Stimulated activated memory B cell treated with anti-CD40 and anti-IgM and Interleukin-4, amounts not matched to agents 10 μg/mL and 1 μg/mL and 100 μg/mL, for 72 hours (primary cell): ENCODE measurements around the gene XPNPEP2.

Experiments used
- ATAC-seq: fragments of 150-1000 bp; cut with Tn5 transposase; 2 replicates; pipeline ENCODE4 v1.10.0; 2021
- H3K27ac Mint-ChIP-seq: one replicate; pipeline ENCODE4 v1.8.0; 2022; ENCODE audit warnings: mild to moderate bottlenecking, mixed read lengths
- H3K27me3 Mint-ChIP-seq: one replicate; pipeline ENCODE4 v1.8.0; 2022; ENCODE audit warnings: mixed read lengths
- H3K36me3 Mint-ChIP-seq: one replicate; pipeline ENCODE4 v1.8.0; 2022; ENCODE audit warnings: mixed read lengths
- H3K4me1 Mint-ChIP-seq: one replicate; pipeline ENCODE4 v1.8.0; 2022; ENCODE audit warnings: mixed read lengths
- H3K4me3 Mint-ChIP-seq: one replicate; pipeline ENCODE4 v1.8.0; 2022; ENCODE audit warnings: mild to moderate bottlenecking, moderate library complexity, mixed read lengths
- H3K9me3 Mint-ChIP-seq: one replicate; pipeline ENCODE4 v1.8.0; 2022; ENCODE audit warnings: mixed read lengths

The XPNPEP2 gene

DNA sequence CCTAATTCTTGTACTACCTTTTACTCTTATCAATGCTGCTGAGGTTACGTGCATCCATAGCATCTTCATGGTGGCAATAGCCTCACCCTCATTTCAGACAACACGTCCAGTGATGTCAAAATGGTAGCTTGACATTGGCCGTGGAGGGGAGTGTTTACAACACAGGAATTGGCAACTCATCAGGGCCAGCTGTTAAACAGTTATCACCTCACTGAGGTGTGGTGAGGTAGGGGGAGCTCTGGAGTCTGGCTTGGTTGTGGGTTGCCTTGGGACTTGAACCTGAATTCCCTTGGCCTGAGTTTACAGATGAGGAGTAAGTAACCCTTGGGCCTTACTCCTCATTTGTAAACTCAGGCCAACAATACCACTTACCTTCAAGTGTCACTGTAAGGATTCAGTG, 51.4 kb downstream of the XPNPEP2 start:
- no peak for ATAC-seq
- H3K36me3 Mint-ChIP-seq: peaks cover 46% of the 10 kb centered on the region
- no peak overlapping the region for H3K4me3 Mint-ChIP-seq
- H3K27me3 Mint-ChIP-seq: no peaks in the 10 kb centered on the region
- no peaks in the 10 kb centered on the region for H3K9me3 Mint-ChIP-seq
- H3K4me1 Mint-ChIP-seq: peaks cover 30% of the 10 kb centered on the region
- no peak overlapping the region for H3K27ac Mint-ChIP-seq

DNA sequence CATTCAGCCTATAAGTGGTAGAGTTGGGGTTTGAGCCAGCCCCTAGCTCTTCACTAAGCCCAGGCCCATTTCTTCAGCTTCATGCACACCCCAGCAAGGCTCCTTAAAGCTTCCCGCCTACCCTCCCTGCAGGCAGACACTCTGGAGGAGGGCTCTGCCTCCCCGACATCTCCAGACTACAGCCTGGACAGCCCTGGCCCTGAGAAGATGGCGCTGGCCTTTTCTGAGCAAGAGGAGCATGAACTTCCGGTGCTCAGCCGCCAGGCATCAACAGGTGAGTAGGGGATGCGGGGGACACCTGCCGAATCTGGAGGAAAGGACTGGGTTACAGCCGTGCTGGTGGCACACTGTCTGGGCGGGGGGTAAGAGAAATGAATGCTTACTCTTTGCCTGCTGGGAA, 52.0 kb downstream of the XPNPEP2 start:
- no peak overlapping the region for H3K27ac Mint-ChIP-seq
- no peaks in the 10 kb centered on the region for H3K27me3 Mint-ChIP-seq
- peaks cover 23% of the 10 kb centered on the region for H3K4me1 Mint-ChIP-seq
- no peak overlapping the region for H3K4me3 Mint-ChIP-seq
- H3K36me3 Mint-ChIP-seq: peaks cover 40% of the 10 kb centered on the region
- no peak for ATAC-seq
- no peaks in the 10 kb centered on the region for H3K9me3 Mint-ChIP-seq

DNA sequence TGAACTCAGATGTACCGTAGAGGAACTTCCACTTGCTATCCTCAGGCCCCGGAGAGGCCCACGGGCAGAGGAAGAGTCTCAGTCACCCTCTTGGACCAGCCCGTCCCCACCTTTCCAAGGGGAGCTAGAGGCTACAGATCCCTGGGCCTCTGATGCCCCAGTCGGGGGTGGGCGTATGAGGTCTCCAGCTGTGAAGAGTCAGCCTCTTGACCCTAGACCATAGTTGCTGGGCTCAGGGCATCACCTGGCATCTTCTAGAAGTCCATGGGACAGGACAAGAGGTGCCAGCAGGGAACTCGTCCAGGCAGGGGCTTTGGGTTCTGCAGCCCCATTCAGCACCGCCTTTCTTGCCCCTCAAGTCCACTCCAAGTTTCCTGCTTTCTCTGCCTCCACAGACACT, 52.6 kb downstream of the XPNPEP2 start:
- no peak for ATAC-seq
- Mint-ChIP-seq H3K27ac (no peak overlapping the region), H3K9me3 (no peaks in the 10 kb centered on the region), H3K4me3 (no peak overlapping the region), H3K36me3 (peaks cover 34% of the 10 kb centered on the region), H3K4me1 (peaks cover 18% of the 10 kb centered on the region), H3K27me3 (no peaks in the 10 kb centered on the region)

DNA sequence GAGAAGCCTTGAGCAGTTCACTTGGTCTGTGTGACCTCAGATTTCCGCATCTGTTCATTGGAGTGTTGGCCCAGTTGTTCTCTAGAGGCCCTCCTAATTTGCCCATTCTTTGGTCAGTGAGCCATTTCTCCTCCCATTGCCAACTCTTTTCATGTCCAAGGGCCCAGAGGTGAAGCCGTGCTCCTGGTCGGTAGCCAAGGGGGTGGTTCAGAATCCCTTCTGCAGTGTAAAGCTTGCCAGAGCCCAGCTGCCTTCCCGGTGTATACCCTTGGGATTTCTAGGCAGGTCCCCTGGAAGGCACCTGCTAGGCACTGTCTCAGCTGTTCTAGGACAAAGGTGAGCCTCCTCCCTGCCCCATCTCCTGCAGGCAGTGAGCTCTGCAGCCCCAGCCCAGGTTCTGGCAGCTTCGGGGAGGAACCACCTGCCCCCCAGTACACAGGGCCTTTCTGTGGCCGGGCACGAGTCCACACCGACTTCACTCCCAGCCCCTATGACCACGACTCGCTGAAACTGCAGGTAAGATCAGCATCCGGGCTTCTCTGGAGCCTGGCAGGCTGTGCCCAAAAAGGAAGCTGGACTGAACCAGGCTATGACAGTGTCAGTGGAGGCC, 53.3 kb downstream of the XPNPEP2 start:
- Mint-ChIP-seq H3K36me3 (peaks cover 29% of the 10 kb centered on the region), H3K27ac (no peak overlapping the region)

DNA sequence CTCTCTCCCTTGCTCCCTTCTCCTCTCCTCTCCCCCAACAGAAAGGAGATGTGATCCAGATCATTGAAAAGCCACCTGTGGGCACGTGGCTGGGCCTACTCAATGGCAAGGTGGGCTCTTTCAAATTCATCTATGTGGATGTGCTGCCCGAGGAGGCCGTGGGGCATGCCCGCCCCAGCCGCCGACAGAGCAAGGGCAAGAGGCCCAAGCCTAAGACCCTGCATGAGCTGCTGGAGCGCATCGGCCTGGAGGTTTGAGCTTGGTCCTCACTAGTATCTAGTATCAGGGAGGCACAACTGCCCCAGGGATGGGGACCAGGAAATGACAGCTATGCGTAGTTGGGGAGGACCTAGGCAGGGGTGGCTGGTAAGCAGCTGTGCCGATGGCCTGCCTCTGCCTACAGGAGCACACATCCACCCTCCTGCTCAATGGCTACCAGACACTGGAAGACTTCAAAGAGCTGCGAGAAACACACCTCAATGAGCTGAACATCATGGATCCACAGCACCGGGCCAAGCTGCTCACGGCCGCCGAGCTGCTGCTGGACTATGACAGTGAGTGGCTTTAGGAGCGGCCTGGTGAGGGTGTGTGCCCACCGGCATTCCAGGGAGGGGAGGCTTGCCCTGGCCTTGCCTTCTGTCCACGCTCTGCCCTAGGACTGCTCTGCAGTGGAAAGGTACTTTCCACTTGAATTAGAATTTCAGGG, 54.0 kb downstream of the XPNPEP2 start:
- no peaks in the 10 kb centered on the region for H3K9me3 Mint-ChIP-seq
- H3K36me3 Mint-ChIP-seq: peaks cover 23% of the 10 kb centered on the region
- no peak overlapping the region for H3K4me3 Mint-ChIP-seq
- H3K27me3 Mint-ChIP-seq: no peaks in the 10 kb centered on the region
- H3K27ac Mint-ChIP-seq: no peak overlapping the region
- peaks cover 5% of the 10 kb centered on the region for H3K4me1 Mint-ChIP-seq
- no peak for ATAC-seq

More for the DNA sequence above, 53.3 kb downstream of the XPNPEP2 start:
- no peak overlapping the region for H3K4me3 Mint-ChIP-seq
- H3K27me3 Mint-ChIP-seq: no peaks in the 10 kb centered on the region
- peaks cover 11% of the 10 kb centered on the region for H3K4me1 Mint-ChIP-seq
- H3K9me3 Mint-ChIP-seq: no peaks in the 10 kb centered on the region
- ATAC-seq: no peak

DNA sequence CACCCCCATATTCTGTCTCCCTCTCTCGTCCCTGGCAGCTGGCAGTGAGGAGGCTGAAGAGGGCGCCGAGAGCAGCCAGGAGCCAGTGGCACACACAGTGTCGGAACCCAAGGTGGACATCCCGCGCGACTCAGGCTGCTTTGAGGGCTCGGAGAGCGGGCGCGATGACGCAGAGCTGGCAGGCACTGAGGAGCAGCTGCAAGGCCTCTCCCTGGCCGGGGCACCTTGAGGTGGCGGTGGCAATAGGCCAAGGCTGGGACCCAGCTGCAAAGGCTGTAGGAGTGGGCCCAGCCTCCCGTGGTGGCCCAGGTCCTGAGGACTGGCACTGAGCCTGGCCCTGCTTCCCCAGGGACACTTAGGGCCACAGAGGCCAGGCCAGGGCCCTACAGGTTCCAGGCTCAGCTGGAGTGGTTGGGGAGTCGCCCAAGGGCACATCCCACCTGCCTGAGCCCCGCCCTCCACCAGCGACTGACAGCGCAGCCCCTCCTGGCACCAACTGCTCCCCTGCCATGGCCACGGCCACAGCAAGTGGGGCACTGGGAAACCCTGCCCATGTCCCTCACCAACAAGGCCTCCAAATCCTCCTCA, 54.9 kb downstream of the XPNPEP2 start:
- H3K4me1 Mint-ChIP-seq: peaks cover 4% of the 10 kb centered on the region
- H3K27me3 Mint-ChIP-seq: no peaks in the 10 kb centered on the region
- H3K4me3 Mint-ChIP-seq: no peak overlapping the region
- ATAC-seq: no peak
- H3K9me3 Mint-ChIP-seq: no peaks in the 10 kb centered on the region
- no peak overlapping the region for H3K27ac Mint-ChIP-seq
- peaks cover 17% of the 10 kb centered on the region for H3K36me3 Mint-ChIP-seq

DNA sequence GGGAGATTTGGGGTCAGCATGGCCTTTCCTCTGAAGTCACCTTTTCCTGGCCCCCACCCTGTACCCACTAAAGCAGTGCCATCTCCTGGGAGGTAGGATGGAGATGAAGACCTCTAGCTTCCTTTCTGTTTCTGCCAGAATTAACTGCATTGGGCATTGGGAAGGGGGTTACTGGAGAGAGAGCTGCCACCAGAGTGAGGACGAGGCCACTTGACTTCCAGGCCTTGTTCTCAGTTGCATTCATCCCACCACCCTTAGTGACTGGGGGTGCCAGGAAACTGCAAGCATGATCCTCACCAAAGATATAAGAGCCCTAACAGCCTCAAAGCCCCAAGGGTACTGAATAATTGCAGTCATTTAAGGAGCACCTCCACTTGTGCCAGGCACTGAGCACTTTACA, 56.8 kb downstream of the XPNPEP2 start:
- H3K27ac Mint-ChIP-seq: no peak overlapping the region
- H3K9me3 Mint-ChIP-seq: no peaks in the 10 kb centered on the region
- no peak overlapping the region for H3K4me3 Mint-ChIP-seq
- peaks cover 9% of the 10 kb centered on the region for H3K4me1 Mint-ChIP-seq
- ATAC-seq: no peak
- peaks cover 8% of the 10 kb centered on the region for H3K36me3 Mint-ChIP-seq
- H3K27me3 Mint-ChIP-seq: no peaks in the 10 kb centered on the region

DNA sequence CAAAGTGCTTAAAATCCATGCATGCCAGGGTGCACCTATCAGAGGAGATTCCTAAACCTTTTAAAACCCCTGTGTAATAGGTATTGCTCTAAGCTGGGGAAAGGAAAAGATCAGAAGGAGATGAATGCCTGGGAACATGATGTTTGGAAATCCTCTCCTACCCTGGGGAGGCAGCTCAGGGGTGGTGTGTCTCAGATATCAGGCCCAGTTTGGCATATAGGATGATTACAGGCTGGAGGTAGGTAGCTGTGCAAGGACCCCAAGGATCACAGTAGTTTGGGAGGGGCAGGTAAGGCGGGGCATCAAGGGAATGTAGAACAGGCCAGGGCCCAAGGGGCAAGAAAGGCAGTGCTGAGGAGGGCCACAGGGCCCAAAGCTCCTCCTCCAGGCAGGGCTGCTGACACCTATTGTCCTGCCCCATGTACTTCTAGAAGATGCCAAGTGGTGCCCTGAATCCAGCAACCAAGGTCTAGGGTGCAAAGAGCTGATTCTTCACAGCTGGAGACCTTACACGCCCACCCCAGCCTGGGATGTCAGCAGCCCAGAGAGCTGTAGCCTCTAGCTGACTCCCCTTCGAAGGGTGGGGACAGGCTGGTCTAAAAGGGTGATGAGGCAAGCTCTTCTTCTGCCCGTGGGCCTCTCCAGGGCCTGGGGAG, 58.6 kb downstream of the XPNPEP2 start:
- no peak for ATAC-seq
- Mint-ChIP-seq H3K9me3 (no peaks in the 10 kb centered on the region), H3K27me3 (no peaks in the 10 kb centered on the region), H3K36me3 (peaks cover 8% of the 10 kb centered on the region), H3K4me3 (no peak overlapping the region), H3K4me1 (peaks cover 9% of the 10 kb centered on the region), H3K27ac (no peak overlapping the region)

DNA sequence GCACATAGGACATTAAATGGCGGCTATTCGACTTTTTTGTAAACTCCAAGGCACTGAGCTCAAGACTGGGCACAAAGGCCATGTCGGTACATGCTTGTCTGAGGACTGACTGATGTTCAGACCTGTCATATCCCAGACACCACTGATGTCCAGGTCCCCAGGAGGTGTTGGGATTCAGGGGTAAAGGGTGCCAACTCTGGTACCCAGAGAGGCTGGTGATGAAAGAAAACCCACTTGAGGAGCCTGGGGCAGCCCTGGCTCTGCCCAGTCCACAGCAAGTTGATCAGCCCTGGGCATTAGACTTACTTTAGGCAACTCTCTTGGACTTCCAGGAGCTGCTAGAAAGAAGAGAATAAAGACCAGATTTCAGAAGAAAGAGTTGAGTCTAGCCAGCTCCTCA, 59.7 kb downstream of the XPNPEP2 start:
- no peaks in the 10 kb centered on the region for H3K27me3 Mint-ChIP-seq
- H3K4me3 Mint-ChIP-seq: no peak overlapping the region
- peak overlapping the region; percentile 37 for H3K27ac Mint-ChIP-seq
- peaks cover 9% of the 10 kb centered on the region for H3K4me1 Mint-ChIP-seq
- no peak for ATAC-seq
- no peaks in the 10 kb centered on the region for H3K9me3 Mint-ChIP-seq
- H3K36me3 Mint-ChIP-seq: peaks cover 8% of the 10 kb centered on the region

DNA sequence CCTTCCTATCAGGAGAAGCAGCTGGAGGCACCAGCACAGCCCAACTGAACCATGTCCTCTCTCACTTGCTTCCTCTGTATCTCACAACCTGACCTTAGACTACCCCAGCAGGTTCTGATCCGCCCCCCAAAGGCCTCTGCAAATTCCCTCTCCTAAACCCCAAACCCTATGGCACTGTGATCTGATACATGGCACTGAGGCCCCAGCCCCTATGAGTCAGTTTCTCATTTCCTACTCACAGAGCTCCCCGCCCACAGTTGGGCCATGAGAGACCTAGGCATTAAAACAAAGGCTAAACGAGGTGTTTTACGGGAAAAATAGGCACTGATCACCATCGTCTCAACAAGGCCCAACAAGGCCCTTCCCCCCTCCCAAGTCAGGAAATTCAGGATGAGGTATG, 60.1 kb downstream of the XPNPEP2 start:
- Mint-ChIP-seq H3K36me3 (peaks cover 8% of the 10 kb centered on the region), H3K4me1 (peaks cover 9% of the 10 kb centered on the region), H3K27me3 (no peaks in the 10 kb centered on the region), H3K4me3 (no peak overlapping the region), H3K9me3 (no peaks in the 10 kb centered on the region), H3K27ac (peak overlapping the region; percentile 37)
- peak; percentile 47 for ATAC-seq

DNA sequence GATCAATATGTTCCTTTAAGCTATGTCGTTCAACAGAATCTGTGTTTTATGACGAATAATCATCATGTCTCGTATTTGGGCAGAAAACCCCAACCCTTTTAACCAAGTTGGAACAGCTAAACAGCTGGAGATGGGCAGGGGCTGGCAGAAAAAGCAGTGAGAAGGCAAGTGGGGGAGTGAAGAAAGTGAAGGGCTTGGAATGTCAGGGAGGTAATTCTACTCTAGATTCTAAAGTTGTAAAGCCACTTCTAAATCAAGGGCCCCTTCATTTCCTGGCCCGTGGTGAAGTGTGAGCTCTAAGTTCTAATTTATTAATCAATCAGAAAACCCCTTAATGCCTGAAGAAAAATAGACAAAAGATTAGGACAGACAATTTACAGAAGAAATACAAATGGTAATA, 61.4 kb downstream of the XPNPEP2 start:
- Mint-ChIP-seq H3K27ac (no peak overlapping the region), H3K4me1 (peaks cover 9% of the 10 kb centered on the region), H3K36me3 (peaks cover 3% of the 10 kb centered on the region), H3K27me3 (no peaks in the 10 kb centered on the region), H3K9me3 (no peaks in the 10 kb centered on the region), H3K4me3 (no peak overlapping the region)
- no peak for ATAC-seq

DNA sequence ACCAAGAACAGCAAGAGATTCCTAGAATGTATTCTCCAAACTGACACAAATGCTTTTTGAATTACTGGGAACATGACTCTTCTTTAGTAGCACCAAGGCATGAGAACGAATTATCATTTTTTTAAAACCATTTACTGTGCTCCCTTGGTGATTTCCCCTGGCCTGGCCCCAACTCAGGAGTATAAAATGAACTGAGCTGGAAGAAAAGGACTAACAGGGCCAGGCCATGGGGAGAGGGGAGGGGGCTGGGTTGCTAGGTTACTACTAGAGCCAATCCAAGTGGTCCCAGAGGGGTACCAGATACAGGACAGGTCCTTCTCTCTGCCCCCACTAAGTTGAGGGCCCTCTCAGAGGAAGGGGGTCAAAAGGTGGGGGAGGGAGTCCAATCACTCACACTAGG, 64.1 kb downstream of the XPNPEP2 start:
- H3K27me3 Mint-ChIP-seq: no peaks in the 10 kb centered on the region
- no peak overlapping the region for H3K27ac Mint-ChIP-seq
- H3K9me3 Mint-ChIP-seq: no peaks in the 10 kb centered on the region
- peaks cover 9% of the 10 kb centered on the region for H3K36me3 Mint-ChIP-seq
- ATAC-seq: no peak
- no peak overlapping the region for H3K4me3 Mint-ChIP-seq
- peaks cover 9% of the 10 kb centered on the region for H3K4me1 Mint-ChIP-seq

DNA sequence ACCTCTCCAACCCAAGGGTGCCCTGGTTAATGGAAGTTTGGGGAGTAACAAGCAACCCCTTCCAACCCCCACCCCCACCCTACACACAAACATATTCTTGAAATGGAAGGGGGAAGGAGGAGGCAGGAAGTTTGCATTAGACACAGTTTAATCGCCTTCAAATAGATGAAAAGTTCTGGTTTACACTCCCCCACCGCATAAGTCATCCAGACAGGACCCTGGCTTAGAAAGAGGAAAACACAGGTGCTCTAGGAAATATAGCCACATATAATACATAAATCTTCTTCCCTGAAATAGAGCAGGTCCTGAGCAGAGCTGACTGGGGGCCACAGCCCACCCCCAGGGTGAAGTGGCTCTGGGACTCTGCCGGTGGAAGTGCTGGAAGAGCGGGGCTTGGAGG, 66.0 kb downstream of the XPNPEP2 start:
- Mint-ChIP-seq H3K36me3 (peaks cover 23% of the 10 kb centered on the region), H3K4me1 (peaks cover 14% of the 10 kb centered on the region), H3K27me3 (no peaks in the 10 kb centered on the region), H3K27ac (no peak overlapping the region), H3K4me3 (no peak overlapping the region), H3K9me3 (no peaks in the 10 kb centered on the region)
- no peak for ATAC-seq

DNA sequence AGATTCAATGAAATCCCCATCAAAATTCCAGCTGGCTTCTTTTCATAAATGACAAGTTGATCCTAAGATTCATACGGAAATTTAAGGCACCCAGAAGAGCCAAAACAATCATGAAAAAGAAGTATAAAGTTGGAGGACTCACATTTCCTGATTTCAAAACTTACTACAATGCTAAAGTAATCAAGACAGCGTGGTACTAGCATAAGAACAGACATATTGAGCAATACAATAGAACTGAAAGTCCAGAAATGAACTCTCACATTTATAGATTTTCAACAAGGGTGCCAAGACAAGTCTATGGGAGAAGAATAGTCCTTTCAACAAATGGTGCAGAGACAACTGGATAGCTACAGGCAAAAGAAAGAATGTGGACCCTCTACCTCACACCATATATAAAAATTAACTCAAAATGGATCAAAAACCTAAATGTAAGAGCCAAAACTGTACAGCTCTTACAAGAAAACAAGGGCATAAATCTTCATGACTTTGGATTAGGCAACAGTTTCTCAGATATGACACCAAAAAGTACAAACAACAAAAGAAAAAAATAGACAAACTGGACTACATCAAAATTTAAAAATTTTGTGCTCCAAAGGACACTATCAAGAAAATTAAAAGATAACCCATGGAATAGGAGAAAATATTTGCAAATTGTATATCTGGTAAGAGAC, 69.5 kb downstream of the XPNPEP2 start:
- H3K36me3 Mint-ChIP-seq: peaks cover 39% of the 10 kb centered on the region
- peaks cover 14% of the 10 kb centered on the region for H3K4me1 Mint-ChIP-seq
- no peak overlapping the region for H3K27ac Mint-ChIP-seq
- no peaks in the 10 kb centered on the region for H3K27me3 Mint-ChIP-seq
- no peak for ATAC-seq
- H3K9me3 Mint-ChIP-seq: no peaks in the 10 kb centered on the region
- H3K4me3 Mint-ChIP-seq: no peak overlapping the region
